Measurements from ENCODE around the gene ADD1.

Gene ADD1

GRCh38 chr4:2820216-2820982, 23.2 kb upstream of the ADD1 start:
- no peak for DNase-seq
- no peak for ATAC-seq

DNA sequence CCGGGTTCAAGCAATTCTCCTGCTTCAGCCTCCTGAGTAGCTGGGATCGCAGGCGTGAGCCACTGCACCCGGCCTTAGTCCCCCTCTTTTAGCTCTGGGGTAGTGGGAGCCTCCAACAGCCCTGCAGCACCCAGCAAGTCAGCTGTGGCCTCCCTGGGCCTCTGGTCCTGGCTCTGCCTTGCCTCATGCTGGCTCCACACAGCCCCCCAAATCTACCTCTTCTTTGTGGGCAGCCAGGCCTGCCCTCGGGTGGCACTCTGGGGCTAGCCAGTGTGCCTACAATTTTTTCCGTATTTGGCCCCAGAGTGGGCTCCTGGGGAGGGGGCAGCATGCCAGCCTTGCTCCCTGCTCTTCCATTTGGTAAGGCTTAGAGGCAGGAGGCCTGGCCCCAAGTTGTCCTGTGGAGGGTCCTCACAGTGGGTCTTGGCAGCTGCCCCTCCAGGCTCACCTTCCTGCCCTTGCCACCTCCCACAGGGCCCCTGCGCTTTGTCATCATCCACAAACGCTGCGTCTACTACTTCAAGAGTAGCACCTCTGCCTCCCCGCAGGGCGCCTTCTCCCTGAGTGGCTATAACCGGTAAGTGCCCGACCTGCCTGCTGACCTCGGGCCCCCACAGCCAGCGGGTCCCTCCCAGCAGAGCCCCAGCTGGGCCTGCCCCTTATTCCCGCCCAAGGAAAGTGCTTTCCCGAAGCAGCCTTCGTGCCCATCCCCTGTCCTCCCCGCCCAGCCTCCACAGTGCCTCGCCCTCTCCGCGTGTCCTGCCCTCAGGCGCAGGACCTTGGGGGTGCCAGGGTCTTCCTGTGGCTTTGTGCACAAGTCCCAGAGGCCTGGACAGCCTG, 21.0 kb upstream of the ADD1 start:
- ATAC-seq (no peak), DNase-seq (no peak)

DNA sequence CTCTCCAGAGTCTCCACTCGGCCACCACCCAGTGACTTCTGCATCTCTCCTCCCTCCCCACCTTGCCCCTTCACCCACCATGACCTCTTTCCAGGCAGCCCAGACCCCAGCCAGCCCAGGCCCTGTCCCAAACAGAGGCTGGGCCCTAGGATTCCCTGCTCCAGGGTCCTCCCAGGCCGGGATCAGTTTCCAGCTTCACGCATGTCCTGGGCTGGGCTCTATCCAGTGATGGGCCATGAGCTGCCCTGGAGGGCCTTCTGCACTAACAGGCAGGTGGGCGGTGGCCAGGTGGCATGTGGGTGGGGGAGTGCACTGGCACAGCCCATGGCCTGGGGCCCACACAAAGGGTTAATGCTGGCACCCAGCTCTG, 20.4 kb upstream of the ADD1 start:
- no peak for DNase-seq
- ATAC-seq = no peak

- ATAC-seq (no peak), DNase-seq (no peak)
These were observed 19.8 kb upstream of the ADD1 start for GRCh38 chr4:2823671-2824328.

DNA sequence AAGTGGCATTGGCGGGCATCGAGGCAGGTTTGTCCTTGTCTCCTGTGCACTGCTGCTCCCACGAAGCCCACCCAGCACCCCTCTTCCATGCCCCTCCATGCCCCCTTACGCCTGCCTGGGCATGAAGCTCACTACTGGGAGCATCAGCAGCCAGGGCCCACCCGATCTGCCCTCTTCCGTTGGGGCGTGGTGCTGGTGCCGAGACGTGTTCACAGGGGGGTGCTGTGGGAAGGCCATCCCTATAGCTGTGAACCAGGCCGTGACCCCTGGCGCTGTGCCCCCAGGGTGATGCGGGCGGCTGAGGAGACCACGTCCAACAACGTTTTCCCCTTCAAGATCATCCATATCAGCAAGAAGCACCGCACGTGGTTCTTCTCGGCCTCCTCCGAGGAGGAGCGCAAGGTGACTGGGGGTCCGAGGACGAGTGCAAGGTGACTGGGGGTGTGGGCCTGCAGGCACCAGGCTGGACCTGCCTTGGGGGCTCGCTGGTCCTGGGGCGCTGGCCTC, 19.3 kb upstream of the ADD1 start:
- ATAC-seq = no peak

GRCh38 chr4:2824836-2825381, 18.7 kb upstream of the ADD1 start:
- DNase-seq (no peak), ATAC-seq (no peak)

More for the DNA sequence above, 19.3 kb upstream of the ADD1 start:
- DNase-seq = no peak

DNA sequence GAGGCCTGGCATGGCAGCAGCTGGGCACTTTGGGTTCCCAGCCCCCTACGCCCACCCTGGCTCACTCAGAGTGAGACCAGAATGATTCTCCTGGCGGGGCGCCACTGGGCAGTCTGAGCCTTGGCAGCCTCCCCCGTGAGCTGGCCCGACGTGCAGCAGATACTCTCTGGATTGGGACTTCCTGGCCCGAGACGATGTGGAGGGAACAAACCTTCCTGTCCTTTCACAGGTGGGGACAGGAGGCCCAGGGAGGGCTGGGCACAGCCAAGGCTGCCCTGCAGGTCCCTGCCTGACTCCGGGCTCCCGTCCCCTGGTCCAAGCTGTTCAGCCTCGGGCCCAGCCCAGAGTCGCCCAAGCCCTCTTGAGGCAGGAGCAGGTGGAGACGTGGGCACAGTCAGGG, 17.9 kb upstream of the ADD1 start:
- ATAC-seq = no peak
- no peak for DNase-seq

DNA sequence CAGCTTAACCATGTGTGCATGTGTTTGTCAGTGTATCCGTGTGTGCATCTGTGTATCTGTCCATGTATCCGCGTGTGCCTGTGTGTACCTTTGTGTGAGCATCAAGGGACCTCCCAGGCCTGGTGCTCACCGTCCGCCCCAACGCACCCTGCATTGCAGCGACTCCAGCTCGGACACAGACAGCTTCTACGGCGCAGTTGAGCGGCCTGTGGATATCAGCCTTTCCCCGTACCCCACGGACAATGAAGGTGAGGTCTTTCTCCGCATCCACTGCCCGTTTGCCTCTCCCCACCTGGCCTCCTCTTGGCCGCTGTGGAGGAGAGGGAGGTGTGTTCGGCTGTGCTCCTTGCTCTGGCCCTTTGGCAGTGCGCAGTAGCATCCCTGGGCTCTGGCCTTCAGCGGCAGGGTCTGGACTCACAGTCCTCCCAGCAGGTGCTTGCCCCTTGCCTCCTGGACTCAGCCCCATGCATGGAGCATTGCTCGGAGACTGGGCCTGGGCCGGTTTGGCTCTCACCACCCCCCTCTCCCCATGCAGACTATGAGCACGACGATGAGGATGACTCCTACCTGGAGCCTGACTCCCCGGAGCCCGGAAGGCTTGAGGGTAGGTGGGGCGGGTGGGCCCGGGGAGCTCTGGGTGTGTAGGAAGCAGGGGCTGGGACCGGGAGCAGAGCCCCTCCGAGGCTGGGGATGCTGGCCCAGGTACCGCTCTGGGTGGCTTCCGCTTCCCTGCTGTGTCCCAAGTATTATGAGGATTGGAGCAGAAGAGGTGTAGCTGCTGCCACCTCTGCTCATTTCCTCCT, 16.4 kb upstream of the ADD1 start:
- ATAC-seq (no peak), DNase-seq (no peak)

GRCh38 chr4:2827874-2828751, 15.5 kb upstream of the ADD1 start:
- ATAC-seq = no peak
- DNase-seq = no peak

DNA sequence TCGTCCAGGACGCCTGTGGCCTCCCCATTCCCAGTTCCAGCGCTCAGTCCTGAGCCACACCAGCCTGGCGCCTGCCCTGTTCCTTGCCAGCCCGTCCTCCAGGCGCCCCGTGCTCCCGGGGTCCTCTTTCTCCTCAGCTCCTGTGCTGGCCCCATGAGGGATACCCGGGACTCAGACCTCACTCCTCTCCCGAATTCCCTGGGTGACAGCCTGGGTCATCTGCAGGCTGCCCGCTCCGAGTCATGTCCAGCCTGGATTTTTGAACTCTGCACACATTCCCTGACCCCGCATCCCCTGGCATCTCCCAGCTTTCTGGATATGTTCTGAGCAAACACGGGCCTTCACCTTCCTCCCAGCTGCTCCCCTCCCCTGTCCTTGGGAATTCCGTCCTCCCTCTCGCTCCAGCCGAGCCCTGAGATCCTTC, 14.9 kb upstream of the ADD1 start:
- ATAC-seq (no peak), DNase-seq (no peak)

- DNase-seq (no peak), ATAC-seq (no peak)
These were observed 14.2 kb upstream of the ADD1 start for GRCh38 chr4:2829321-2829932.

DNA sequence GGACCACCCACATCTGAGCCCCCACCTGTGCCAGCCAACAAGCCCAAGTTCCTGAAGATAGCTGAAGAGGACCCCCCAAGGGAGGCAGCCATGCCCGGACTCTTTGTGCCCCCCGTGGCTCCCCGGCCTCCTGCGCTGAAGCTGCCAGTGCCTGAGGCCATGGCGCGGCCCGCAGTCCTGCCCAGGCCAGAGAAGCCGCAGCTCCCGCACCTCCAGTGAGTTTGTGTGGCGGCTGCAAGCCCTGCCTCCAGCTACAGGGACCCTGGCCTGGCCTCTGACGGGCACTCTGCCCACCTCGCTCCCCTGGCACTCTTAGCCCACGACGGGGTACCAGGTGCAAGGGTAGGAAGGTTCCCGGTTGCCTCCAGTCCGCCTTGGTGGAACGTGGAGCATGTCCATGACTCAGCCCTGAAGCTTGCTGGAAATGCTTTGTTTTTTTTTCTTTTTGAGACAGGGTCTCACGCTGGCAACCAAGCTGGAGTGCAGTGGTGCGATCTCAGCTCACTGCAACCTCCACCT, 13.7 kb upstream of the ADD1 start:
- DNase-seq = no peak
- no peak for ATAC-seq

GRCh38 chr4:2830632-2831610, 12.7 kb upstream of the ADD1 start:
- DNase-seq (no peak), ATAC-seq (no peak)

- DNase-seq (no peak), ATAC-seq (no peak)
These were observed 11.9 kb upstream of the ADD1 start for GRCh38 chr4:2831611-2832308.

- no peak for DNase-seq
- peak; percentile 16 for ATAC-seq
These were observed 11.2 kb upstream of the ADD1 start for GRCh38 chr4:2832309-2832980.

GRCh38 chr4:2832981-2833670, 10.5 kb upstream of the ADD1 start:
- ATAC-seq (no peak), DNase-seq (no peak)

GRCh38 chr4:2833671-2834000, 10.0 kb upstream of the ADD1 start:
- DNase-seq (no peak), ATAC-seq (no peak)
